Diencephalon (tissue), 1 donor: ENCODE measurements around the gene LRFN5. TPM values are rescaled to one million over a fixed set of nuclear protein-coding genes. Genes with fewer than 3 reads are reported as not detected.

Source experiments
- small RNA-seq: library from RNA; depleted of rRNA; stranded (forward); fragments of <200 nt; gene quantifications from one replicate; pipeline ENCODE3, GENCODE V24; 2014
- total RNA-seq: library from RNA; depleted of rRNA; stranded (reverse); fragments of >200 nt; gene quantifications from one replicate; pipeline ENCODE4 v1.2.3, GENCODE V29; 2014

LRFN5 gene
- 108 TPM for total RNA-seq

DNA sequence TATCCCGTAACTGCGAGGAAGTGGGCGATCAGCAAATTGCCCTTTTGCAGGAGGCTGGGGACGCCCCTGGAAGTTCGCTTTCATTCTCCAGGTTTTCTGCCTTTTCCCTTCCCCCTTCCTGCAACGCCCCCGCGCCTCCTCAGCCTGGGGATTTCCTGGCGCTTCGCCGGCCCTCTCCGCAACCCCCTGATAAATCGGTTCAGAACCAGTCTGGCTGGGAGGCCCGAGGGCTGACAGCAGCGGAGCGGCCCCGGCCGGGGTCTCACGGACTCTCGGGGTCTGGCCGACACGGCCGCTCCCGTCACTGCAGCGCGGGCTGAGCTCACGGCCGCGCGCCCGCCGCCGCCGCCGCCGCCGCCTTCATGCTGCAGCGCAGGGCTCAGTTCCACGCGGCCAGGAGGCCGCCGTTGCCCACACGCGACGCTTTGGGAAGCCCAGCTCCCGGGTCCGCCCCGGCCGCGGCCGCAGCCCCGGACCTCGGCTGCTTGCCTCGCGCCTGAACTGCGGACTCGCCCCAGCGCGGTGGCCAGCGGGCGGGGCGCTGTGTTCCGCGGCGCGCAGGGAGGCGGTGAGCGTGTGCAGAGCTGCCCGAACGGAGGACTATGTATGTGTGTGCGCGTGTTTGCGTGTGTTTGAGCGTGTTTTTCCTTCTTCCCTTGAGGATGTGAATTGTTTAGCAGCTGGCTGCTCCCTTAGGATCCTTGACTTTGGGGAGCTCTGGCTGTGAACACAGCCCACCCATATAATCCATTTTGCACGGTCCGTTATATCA lies at the start of gene LRFN5:
Gene LRFN5, plus strand, starts transcription at position 345 of the 772 bp plus-strand sequence.

Small RNAs within 50 kb of the gene (small RNA-seq; reads per million reads assigned to genes)
- gene RF00322: not detected
